Epidermal melanocyte (primary cell): Measurements from ENCODE around the gene GALNT9.
"Not testable (repeated sequence)": the region's sequence is repeated elsewhere in the genome, so short reads cannot be mapped to it uniquely, and the experiment has no call there.

Experiments
- DNase-seq: peaks from one replicate; pipeline ENCODE4 v3.0.0; 2011; ENCODE audit warnings: low spot score; ENCODE audit not compliant: insufficient read length

The GALNT9 gene

DNA sequence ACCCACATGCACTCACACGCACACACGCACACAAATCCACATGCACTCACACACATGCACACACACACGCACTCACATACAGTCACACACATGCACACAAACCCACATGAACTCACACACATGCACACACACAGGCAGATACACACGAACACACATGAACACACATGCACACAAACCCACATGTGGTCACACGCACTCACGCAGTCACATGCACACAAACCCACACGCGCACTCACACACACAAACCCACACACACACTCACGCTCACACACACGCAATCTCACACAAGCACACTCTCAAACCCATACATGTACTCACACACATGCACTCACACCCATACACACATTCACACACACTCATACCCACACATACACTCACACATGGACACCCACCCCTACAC lies 61.5 kb downstream of the GALNT9 start:
- DNase-seq, result no peak

DNA sequence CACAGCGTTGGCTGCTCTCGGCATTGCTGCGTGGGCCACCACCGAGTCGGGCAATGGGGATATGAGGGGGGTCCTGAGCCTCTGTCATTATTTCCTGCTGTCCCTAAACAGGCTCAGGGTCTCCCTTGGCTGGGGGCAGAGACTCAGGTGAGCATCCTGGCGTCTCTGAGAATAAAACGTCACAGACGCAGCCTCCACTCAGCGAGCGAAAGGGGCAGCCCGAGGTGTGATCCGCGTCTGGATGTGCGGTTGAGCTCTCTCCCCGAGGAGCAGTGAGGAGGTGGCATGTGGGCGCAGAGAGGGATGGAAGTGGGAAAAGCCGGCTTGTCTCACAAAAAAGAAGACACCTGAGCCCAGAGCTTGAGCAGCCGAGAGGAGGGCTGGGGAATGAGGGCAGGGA lies 62.6 kb downstream of the GALNT9 start:
- DNase-seq, result no peak

- no peak for DNase-seq
These were observed 63.0 kb downstream of the GALNT9 start for GRCh38 chr12:132266370-132266769.

- not testable (repeated sequence) for DNase-seq
These were observed 63.6 kb downstream of the GALNT9 start for GRCh38 chr12:132265822-132266221.

GRCh38 chr12:132265056-132265800 lies 64.2 kb downstream of the GALNT9 start:
- no peak for DNase-seq

DNA sequence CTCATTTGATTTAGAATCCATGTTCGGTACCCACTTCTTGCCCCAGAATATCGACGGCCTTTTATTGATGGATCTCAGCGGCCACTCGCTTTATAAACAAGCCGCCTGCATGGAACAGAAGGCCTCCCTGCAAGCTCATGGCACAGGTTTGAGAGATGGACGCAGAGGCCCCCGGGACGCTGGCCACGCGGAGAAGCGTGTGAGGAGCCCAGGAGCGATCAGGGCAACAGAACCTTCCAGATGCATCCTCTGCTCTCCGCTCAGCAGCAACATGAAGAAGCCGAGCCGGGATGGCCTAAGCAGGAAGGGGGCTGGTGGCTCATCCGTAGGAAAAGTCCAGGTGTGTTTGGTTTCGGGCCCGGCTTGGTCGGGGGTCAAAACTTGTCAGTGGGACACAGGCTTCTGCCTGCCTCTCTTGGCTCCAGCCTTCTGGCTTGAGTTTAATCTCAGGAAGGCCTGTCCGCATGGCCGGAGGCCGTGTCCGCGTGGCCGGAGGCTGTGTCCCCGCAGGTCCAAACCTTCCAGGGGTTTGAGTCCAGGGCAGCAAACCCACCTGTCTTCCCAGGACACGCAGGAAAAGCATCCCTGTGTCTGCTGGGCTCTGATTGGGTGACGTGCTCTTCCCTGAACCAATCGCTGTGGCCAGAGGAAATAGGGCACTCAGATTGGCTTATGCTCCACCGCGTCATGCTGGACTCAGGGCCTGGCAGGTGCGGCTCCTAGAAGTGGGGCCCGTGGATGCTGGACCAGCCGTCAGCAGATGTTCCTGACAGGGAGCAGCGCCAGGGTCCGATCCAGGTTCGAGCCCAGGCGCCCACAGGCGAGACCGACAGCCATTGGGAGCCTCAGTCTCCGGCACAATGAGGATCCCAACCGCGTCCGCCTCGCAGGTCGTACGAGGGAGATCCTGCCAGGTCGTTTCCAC lies 65.0 kb downstream of the GALNT9 start:
- DNase-seq, result no peak

DNA sequence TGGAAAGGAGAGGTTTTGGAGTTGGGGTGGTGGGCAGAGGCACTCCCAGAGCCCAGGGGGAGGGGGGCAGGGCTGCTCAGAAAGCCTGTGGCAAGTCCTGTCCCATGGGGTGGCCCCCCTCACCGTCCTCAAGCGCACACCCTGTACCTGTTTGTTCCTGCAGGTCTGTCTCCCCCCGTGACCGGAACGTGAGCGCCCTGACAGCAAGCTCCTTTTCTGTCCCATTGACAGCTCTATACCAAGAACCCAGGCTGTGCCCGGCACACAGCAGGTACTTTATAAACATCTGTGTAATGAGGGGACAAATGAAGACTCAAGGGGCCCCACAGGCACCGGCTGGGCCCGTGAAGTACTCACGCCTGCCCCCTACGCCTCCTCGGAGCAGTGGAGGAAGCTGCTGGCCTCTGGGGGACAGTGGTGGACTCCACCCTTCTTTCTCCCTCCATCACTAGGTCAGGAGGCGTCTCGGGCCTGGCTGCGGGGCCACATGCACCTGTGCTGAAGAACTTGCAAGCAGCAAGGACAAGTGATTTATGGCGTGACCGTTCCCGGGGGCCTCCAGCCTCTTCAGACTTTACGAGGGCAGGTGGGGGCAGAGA lies 65.8 kb downstream of the GALNT9 start:
- no peak for DNase-seq

DNA sequence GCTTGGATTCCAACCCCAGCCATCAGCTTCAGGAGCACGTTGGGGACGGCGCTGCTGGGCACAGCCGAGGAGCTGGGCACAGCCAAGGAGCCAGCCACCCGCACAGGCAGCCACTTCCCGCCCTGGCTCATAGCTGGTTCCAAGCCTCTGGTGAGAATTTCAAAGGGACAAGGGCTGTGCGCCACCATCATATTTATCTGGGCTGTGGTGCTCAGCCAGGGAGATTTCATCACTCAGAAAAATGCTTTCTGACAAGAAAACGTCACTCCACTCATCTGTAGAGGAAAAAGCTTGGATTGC lies 66.4 kb downstream of the GALNT9 start:
- DNase-seq, result no peak

DNA sequence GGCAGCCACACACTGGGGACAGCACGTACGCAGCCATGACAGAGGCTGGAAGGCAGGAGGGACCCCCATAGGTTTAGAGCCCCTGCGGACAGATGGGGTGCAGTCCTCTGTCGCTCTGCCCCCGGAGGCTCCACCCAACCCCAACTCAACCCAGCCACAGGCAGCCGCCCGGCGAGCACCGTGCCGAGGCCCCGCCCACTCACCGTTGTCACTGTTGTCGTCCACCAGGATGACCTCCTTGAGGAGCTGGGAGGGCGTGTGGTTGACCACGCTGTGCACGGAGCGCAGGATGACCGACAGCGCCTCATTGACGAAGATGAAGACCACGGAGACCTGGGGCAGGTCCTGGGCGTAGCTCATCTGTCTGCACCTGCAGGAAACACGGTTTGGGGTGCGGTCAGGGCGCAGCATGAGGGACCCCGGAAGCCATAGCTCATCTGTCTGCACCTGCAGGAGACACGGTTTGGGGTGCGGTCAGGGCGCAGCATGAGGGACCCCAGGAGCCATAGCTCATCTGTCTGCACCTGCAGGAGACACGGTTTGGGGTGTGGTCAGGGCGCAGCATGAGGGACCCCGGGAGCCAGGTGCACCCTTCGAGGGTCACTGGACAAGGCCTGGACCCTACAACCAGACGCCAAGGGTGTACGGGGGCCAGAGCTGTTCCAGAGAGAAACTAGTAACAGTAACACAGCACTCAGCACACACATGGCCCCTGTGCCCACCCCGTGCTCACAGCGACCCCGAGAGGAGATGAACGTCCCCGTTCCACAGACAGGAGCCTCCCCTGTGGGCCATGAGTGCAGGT lies 66.9 kb downstream of the GALNT9 start:
- no peak for DNase-seq

- no peak for DNase-seq
These were observed 67.9 kb downstream of the GALNT9 start for GRCh38 chr12:132261328-132262138.

GRCh38 chr12:132260721-132261120 lies 68.7 kb downstream of the GALNT9 start:
- no peak for DNase-seq

- no peak for DNase-seq
These were observed 69.3 kb downstream of the GALNT9 start for GRCh38 chr12:132259872-132260695.

- DNase-seq, result no peak
These were observed 70.0 kb downstream of the GALNT9 start for GRCh38 chr12:132259364-132259871.

DNA sequence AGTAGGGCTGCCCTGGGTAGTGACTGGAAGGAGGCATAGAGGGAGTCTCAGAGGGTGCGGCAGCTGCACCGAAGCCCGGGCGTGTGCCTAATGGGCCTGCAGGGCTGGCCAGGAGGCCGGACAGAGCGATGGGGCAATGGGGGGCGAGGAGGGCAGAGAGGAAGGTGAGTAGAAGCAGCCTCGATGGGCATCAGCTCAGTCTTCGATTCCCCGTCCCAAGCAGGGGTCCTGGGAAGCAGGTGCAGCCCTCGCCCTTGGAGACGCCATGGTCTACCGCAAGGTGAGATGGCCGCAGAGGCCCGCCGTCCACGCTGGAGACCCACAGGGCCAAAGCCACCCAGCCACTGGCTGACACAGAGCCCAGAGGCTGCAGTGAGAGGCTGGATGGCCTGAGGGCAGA lies 70.8 kb downstream of the GALNT9 start:
- no peak for DNase-seq

GRCh38 chr12:132257955-132258490 lies 71.4 kb downstream of the GALNT9 start:
- no peak for DNase-seq

GRCh38 chr12:132257206-132257954 lies 72.0 kb downstream of the GALNT9 start:
- no peak for DNase-seq

DNA sequence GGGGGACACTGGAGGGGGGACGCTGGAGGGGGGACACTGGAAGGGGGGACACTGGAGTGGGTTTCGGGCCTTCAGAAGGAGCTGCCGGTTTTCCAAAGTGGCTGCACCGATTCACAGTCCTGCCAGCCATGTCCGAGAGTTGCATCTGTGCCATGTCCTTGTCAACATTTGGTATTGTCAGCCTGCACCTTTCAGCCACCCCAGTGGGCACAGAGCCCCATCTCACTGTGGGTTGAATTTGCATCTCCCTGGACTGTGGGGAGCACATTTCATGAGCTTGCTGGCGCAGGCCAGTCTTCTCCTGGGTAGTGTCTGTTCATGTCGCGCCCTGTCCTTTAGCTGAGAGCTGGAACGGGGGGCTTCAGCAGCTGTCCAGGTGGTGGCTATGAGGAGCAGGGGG lies 72.7 kb downstream of the GALNT9 start:
- no peak for DNase-seq

DNA sequence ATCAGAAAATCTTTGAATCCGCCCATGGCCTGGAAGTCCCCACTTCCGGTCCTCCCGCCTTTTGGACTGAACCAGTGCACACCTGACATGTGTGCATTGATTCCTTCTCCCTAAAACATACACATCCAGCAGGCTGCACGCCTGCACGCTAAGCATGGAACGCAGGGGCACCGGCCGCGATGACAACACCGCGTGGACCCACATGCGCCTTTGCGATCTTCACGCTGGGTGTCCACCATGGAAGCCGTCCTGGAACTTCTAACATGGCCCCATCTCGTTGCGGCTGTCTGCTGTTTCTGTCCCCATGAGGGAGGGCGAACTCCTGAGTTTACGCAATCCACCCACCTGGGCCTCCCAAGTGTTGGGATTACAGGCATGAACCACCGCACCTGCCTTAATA lies 73.7 kb downstream of the GALNT9 start:
- no peak for DNase-seq
